AG04449 (cell line): ENCODE results near the gene DMBX1.

ENCODE experiments used
- CTCF ChIA-PET: fragments of 350-600 bp; formaldehyde crosslinking; extraction: SDS; loops from one replicate; lab custom pipeline; 2021; ENCODE audit warnings: antibody characterized with exemption; lab: Yijun Ruan, JAX
- POLR2A ChIA-PET: fragments of 400-600, 350-600 bp; formaldehyde crosslinking; extraction: SDS; loops from one replicate; lab custom pipeline; 2020; ENCODE audit warnings: antibody characterized with exemption, inconsistent platforms; lab: Yijun Ruan, JAX
- DNase-seq: peaks from one replicate; pipeline ENCODE4 v3.0.0-alpha.2; 2010; ENCODE audit warnings: low read depth, low spot score
- H3K4me3 ChIP-seq: 2 replicates; pipeline ENCODE4 v1.5.1; 2011; ENCODE audit warnings: low read depth, mild to moderate bottlenecking, control low read depth, low read length
- CTCF ChIP-seq: IDR thresholded peaks from one replicate; pipeline ENCODE4 v1.5.1; 2011; ENCODE audit warnings: mild to moderate bottlenecking, moderate library complexity, low read length, control low read depth, inconsistent platforms; ENCODE audit not compliant: insufficient read depth; ENCODE audit errors: missing control alignments

DMBX1 gene

DNA sequence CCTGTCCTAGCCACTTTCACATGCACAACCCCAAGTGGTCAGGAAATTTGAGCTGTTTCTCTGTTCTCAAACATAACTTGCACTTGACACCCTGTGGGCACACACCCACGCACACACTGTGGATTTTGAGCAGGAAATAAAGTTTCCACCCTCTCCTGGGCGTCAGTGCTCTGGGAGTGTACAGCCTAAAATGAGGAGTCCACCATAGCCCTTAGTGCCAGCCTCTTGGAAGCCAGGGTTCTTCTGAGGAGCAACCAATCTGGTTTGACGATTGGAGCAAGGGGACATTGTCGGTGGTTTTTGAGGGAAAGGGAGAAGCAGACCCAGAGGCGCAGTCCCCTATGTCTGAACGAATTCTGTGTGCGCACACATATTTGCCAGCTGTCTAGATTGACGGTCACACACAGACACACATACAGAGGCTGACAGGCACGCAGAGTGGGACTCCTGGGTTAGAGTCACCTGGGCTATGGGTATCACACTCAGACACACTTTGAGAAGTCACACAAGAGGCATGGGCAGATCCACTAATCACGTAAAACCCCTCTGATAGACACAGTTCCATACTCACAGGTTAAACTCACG lies 2.7 kb downstream of the DMBX1 start:
- POLR2A ChIA-PET, result no interaction called here
- CTCF ChIA-PET, result interaction anchor here (1.5 to 4.2 kb wide), 3 partner anchors 10 to 36 kb away, joined by 5 to 19 read pairs (median 7); no protein-coding TSS in a partner anchor
- TF ChIP-seq CTCF, result no peak
- H3K4me3 ChIP-seq, result no peak overlapping the region
- DNase-seq, result no peak

GRCh38 chr1:46492871-46493270 lies 3.2 kb downstream of the DMBX1 start:
- no peak for TF ChIP-seq CTCF
- POLR2A ChIA-PET, result no interaction called here
- H3K4me3 ChIP-seq, result no peak overlapping the region
- CTCF ChIA-PET, result interaction anchor here (1.3 to 4.2 kb wide), 3 partner anchors 9 to 41 kb away, joined by 3 to 19 read pairs (median 5); no protein-coding TSS in a partner anchor
- DNase-seq, result no peak

DNA sequence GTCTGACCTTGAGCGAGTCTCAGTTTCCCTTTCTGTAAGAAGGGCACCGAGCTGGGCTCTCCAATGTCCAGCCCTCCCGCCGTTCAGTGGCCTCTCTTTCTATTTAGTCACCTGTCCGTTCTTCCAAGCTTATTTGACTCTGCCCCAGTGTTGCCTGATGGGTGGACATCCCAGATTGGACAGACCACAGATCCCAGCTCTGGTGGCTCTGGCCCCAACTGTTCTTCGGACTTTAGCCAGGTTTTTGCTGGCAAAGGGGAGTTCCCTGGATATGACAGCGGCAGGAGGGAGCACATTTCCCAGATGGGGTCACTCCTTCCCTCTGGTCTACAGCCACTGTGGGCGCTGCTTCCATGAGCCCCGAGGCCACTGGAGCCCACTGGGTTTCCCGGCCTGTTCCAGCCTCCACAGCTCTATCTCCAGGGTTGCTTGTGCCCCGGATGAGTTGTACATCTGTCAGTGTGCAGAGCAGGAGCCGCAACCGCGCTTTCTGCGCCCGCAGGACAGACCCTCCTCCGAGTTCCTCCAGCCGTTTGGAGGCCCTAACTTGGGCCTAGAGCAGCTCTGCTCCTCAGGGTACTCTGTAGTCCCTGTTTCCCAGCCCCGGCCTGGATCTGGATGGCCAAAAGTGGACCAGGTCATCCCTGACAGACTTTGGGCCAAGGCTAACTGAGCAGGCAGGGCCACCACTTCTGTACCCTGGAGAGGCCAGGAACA lies 3.8 kb downstream of the DMBX1 start:
- no peak for TF ChIP-seq CTCF
- POLR2A ChIA-PET, result no interaction called here
- no peak overlapping the region for H3K4me3 ChIP-seq
- CTCF ChIA-PET, result interaction anchor here (1.3 to 4.2 kb wide), 4 partner anchors 9 to 46 kb away, joined by 3 to 19 read pairs (median 10); no protein-coding TSS in a partner anchor
- DNase-seq, result no peak

DNA sequence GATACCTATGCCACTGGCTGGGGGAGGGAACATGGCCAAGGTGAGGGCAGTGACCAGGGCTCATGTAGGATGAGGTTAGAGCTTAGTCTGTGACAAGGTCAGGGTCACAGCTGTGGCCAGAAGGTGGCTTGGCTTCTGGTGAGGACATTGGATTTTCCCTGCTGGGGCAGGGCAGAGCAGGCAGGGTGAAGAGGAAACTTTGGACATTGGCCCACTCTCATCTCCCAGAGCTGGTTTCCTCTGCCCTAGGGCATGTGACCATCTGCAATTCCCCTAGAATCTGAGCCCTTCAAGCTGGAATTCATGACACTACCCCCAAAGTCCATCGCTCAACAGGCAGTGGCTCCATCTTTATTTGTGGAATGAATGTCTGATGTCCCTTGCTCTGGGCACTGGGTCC lies 5.3 kb downstream of the DMBX1 start:
- DNase-seq, result no peak
- ChIA-PET CTCF (interaction anchor here (0.8 to 4.2 kb wide), 9 partner anchors 12 to 52 kb away, joined by 3 to 19 read pairs (median 4); no protein-coding TSS in a partner anchor), POLR2A (no interaction called here)
- no peak for TF ChIP-seq CTCF
- no peak overlapping the region for H3K4me3 ChIP-seq

GRCh38 chr1:46495778-46496177 lies 6.1 kb downstream of the DMBX1 start:
- no peak for DNase-seq
- ChIA-PET POLR2A (no interaction called here), CTCF (interaction anchor here (0.6 to 4.2 kb wide), 6 partner anchors 16 to 52 kb away, joined by 3 to 19 read pairs (median 4); no protein-coding TSS in a partner anchor)
- no peak overlapping the region for H3K4me3 ChIP-seq
- TF ChIP-seq CTCF, result no peak

DNA sequence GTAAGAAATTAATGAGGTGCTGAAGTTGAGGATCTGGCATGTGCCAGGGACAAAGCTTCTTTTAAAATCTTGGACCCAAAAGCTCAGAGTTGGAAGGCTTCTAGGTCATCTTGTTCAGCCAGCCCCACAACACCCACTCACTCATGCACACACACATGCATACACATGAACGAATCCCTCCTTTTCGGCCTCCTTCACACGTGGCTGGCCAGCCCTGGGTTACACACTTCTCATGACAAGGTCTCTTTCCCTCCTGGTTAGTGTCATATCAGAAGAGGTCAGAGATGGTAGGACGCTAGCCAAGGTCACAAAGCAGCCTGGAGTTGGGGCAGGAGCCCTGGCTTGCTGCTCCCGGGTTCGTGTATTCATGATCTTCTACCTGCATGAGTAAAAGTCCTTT lies 6.9 kb downstream of the DMBX1 start:
- ChIA-PET POLR2A (no interaction called here), CTCF (interaction anchor here (0.6 to 3.2 kb wide), 3 partner anchors 18 to 49 kb away, joined by 3 to 14 read pairs (median 3); no protein-coding TSS in a partner anchor)

More for the DNA sequence above, 6.9 kb downstream of the DMBX1 start:
- TF ChIP-seq CTCF, result no peak
- DNase-seq, result no peak
- no peak overlapping the region for H3K4me3 ChIP-seq
